ENCODE data around the gene HDGF.

The HDGF gene

DNA sequence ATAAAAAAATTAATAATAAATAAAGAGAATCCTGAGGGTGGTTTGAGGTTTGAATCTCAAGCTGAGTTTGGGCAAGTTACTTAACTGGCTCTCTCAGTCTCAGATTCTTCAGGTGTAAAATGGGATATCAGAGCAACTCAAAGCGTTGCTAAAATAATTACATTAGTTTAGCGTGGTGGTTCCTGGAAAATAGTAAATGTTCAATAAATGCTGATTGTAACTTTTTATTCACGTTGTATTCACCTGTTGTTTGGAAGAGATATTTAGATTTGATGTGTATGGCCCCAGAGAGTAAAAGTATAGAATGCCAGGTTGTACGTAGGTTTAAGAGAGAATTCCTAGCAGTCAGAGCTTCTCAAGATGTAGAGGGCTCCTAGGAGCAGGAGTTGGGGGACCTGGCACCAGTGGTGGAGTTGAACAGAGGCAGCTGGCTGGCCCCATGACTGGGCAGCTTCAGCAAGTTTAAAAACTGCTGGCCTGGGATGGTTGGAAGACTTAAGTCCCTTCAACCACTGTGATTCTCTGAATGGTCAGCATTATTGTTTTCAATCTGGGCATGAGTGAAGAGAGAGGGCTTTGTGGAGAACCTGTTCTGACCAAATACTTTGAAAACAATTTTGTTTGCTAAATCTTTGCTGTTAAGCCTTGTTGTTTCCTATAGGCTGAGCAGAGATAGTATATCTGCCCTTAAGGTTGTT, 38.3 kb upstream of the HDGF start:
- no peak overlapping the region for H3K27ac ChIP-seq
- TF ChIP-seq, protein P1, sequence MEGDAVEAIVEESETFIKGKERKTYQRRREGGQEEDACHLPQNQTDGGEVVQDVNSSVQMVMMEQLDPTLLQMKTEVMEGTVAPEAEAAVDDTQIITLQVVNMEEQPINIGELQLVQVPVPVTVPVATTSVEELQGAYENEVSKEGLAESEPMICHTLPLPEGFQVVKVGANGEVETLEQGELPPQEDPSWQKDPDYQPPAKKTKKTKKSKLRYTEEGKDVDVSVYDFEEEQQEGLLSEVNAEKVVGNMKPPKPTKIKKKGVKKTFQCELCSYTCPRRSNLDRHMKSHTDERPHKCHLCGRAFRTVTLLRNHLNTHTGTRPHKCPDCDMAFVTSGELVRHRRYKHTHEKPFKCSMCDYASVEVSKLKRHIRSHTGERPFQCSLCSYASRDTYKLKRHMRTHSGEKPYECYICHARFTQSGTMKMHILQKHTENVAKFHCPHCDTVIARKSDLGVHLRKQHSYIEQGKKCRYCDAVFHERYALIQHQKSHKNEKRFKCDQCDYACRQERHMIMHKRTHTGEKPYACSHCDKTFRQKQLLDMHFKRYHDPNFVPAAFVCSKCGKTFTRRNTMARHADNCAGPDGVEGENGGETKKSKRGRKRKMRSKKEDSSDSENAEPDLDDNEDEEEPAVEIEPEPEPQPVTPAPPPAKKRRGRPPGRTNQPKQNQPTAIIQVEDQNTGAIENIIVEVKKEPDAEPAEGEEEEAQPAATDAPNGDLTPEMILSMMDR (conservative IDR thresholded peaks at IDR 0.05): no peak
- TF ChIP-seq ZFX (IDR thresholded peaks at IDR 0.05): no peak

DNA sequence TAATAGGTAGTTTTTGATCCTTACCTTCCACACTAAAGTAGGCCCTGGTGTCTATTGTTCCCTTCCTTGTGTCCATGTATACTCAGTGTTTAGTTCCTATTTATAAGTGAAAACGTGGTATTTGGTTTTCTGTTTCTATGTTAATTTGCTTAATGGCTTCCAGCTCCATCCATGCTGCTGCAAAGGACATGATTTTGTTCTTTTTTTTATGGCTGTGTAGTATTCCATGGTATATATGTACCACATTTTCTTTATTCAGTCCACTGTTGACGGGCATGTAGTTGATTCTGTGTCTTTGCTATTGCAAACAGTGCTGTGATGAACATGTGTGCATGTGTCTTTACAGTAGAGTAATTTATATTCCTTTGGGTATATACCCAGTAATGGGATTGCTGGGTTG, 36.7 kb upstream of the HDGF start:
- no peak overlapping the region for H3K27ac ChIP-seq
- TF ChIP-seq, protein P1 (conservative IDR thresholded peaks at IDR 0.05): no peak
- no peak for TF ChIP-seq ZFX (IDR thresholded peaks at IDR 0.05)

DNA sequence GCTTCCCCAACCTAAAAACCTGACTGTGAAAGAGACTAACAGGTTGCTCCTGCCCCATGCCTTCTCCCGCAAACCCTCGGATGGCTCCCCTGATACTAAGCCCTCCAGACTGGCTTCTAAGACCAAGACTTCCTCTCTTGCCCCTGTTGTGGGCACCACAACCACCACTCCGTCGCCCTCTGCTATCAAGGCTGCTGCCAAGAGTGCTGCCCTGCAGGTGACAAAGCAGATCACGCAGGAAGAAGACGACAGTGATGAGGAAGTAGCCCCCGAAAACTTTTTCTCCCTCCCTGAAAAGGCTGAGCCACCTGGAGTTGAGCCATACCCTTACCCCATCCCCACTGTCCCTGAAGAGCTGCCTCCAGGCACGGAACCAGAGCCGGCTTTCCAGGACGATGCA, 35.2 kb upstream of the HDGF start:
- TF ChIP-seq, protein P1 (conservative IDR thresholded peaks at IDR 0.05): no peak
- no peak for TF ChIP-seq ZFX (IDR thresholded peaks at IDR 0.05)
- H3K27ac ChIP-seq: no peak overlapping the region

DNA sequence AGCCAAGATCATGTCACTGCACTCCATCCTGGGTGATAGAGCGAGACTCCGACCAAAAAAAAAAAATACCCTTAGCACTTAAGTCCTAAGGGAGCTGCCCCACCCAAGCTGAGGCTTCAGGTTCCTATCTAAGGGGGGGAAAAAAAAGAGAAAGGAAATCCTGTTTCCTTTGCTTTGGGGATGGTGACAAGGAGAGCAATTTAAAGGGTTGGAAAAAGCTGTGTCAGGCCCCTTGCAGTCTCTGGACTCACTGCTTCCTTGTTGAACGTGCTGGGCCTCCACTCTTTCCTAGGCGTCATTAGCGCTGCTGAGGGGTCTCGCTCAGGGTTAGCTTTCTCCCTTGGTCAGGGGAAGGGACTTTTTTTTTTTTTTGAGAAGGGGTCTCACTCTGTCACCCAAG, 34.0 kb upstream of the HDGF start:
- no peak overlapping the region for H3K27ac ChIP-seq
- no peak for TF ChIP-seq ZFX (IDR thresholded peaks at IDR 0.05)
- TF ChIP-seq, protein P1 (conservative IDR thresholded peaks at IDR 0.05): no peak

DNA sequence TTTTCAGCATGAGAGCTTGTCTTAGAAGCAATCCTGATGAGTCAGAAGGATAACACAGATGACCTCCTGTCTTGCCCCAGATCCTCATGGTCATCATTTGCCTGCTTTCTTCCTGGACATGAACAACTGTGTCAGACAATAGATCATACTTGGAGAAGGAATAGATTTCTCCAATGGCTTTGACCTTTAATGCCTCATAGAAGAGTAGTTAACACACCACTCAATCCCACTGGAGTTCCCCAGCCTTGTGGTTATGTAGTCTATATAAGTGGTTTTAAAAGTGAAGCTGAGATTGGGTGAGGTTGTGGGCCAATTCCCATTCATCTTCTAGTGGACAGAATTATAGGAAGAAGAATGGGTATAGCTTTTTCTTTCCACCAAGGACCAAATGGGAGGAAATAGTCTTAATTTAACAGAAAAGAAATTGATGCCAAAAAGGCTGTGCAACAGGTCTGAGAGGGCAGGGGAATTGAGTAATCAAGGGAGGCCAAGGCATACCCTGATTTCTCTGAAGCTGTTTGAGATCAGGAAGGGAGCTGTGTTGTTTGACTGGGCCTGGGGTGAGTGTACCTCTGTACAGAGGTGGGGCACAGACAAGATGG, 30.2 kb upstream of the HDGF start:
- TF ChIP-seq, protein P1 (conservative IDR thresholded peaks at IDR 0.05): no peak
- TF ChIP-seq ZFX (IDR thresholded peaks at IDR 0.05): no peak
- H3K27ac ChIP-seq: no peak overlapping the region

DNA sequence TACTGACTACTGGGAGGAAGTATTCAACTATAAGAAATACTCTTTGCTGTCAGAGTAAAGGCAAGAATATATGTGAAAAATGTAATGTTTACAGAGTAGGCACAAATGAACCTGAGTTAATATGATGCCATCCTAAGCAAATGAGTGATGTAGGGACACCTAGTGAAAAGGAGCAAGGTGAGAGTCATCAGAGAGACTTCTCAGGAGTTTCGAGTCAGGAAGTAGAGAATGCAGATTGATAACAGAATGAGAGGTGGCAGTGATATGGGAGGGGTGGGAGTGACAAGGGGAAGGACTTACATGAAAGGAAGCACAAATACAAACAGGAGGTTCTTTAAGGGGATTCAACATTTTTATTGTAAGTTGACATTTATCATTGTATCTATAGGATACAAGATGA, 26.1 kb upstream of the HDGF start:
- TF ChIP-seq, protein P1 (conservative IDR thresholded peaks at IDR 0.05): no peak
- H3K27ac ChIP-seq: no peak overlapping the region

DNA sequence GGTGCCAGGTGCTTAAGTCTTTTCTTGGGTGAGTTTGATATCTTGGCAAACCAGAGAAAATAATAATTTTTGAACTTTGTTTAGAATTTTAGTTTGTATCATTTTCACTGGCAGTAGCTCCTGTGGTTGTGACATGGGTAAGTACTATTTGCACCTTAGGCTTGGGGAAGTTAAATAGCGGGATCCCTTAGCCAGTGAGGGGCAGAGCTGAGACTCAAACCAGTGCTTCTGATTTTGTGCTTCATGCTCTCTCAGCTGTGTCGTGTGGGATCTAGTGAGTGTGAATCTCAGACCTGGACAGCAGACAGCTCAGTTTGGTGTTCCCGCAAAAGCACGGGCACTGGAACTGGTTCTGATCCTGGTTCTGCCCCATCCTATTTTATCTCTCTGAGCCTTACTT, 25.5 kb upstream of the HDGF start:
- no peak overlapping the region for H3K27ac ChIP-seq
- TF ChIP-seq ZFX (IDR thresholded peaks at IDR 0.05): no peak
- TF ChIP-seq, protein P1 (conservative IDR thresholded peaks at IDR 0.05): no peak
